ENCODE results near the gene LHFPL3.

DNA sequence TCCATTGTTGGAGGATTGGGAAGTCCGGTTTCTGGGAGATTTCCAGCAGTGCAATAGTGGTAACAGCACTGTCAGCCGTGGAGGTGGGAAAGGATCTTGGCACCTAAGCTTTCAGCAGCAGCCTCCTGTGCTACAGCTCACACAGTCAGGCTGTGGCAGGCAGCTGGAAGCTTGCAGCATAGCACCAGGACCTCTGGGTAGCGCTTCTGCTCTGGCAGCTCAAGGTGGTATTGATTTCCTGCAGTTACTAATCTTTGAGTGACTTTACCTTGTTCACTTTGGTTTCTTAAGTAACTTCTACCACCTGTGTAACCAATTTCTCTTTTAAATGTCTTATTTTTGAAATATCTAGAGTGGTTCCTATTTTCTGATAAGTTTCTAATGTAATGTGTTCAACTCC is 130.5 kb downstream of the LHFPL3 start:
- TF ChIP-seq, protein P1, sequence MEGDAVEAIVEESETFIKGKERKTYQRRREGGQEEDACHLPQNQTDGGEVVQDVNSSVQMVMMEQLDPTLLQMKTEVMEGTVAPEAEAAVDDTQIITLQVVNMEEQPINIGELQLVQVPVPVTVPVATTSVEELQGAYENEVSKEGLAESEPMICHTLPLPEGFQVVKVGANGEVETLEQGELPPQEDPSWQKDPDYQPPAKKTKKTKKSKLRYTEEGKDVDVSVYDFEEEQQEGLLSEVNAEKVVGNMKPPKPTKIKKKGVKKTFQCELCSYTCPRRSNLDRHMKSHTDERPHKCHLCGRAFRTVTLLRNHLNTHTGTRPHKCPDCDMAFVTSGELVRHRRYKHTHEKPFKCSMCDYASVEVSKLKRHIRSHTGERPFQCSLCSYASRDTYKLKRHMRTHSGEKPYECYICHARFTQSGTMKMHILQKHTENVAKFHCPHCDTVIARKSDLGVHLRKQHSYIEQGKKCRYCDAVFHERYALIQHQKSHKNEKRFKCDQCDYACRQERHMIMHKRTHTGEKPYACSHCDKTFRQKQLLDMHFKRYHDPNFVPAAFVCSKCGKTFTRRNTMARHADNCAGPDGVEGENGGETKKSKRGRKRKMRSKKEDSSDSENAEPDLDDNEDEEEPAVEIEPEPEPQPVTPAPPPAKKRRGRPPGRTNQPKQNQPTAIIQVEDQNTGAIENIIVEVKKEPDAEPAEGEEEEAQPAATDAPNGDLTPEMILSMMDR (IDR thresholded peaks at IDR 0.05 in 2 of 3, conservative IDR thresholded peaks at IDR 0.05 in 1 of 3; ENCODE audit: borderline replicate concordance in 1 of 3, insufficient read depth in 1 of 3, low read depth in 2 of 3, low read length in 2 of 3): no peak
- TF ChIP-seq FOSL1 (IDR thresholded peaks at IDR 0.05; ENCODE audit: low read depth) (no peak), JUND (IDR thresholded peaks at IDR 0.05) (no peak)
